GM19463 (cell line): ENCODE data around the gene NUDT8.
"Not testable (repeated sequence)": the region's sequence is repeated elsewhere in the genome, so short reads cannot be mapped to it uniquely, and the experiment has no call there.

ENCODE experiments used
- ATAC-seq: cut with Tn5 transposase; IDR thresholded peaks from one replicate; pipeline ENCODE4 v1.9.1; 2021; ENCODE audit warnings: mild to moderate bottlenecking, moderate library complexity; ENCODE audit not compliant: unreplicated experiment

NUDT8 gene

GRCh38 chr11:67630228-67630942 lies 648 bp upstream of the NUDT8 start:
- ATAC-seq = peak; percentile 74

DNA sequence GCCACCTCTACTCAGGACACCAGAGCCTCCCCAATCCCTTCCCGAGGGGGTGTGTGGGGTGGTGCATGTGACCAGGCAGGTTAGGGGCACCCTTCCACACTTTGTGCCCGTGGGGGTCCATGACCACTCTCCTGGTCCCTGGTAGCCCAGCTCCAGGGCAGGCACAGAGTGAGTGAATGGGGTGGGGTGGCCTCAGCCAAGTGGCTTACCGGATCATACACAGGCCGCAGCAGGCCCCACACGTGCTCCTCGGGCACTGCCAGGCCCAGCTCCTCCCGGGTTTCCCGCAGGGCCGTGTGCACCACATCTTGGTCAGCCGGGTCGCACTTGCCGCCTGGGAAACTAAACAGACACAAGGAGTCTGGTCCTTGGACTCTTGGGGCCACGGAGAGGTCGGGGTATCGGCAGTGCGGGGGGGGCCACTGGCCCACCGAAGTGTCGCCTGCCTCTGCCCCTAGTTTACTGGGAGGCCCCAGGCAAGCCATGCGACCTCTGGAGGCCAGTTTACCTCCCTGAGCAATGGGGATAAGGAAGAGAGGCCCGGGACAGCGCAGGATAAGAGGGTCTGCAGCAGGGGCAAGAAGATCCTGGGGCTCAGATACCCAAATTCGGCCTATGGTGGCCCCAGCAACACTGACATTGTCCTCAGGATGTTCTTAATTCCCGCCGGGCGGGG lies 889 bp downstream of the NUDT8 start:
- no peak for ATAC-seq

GRCh38 chr11:67627812-67628624 lies 1.7 kb downstream of the NUDT8 start:
- ATAC-seq = no peak

GRCh38 chr11:67627441-67627811 lies 2.3 kb downstream of the NUDT8 start:
- ATAC-seq = no peak

DNA sequence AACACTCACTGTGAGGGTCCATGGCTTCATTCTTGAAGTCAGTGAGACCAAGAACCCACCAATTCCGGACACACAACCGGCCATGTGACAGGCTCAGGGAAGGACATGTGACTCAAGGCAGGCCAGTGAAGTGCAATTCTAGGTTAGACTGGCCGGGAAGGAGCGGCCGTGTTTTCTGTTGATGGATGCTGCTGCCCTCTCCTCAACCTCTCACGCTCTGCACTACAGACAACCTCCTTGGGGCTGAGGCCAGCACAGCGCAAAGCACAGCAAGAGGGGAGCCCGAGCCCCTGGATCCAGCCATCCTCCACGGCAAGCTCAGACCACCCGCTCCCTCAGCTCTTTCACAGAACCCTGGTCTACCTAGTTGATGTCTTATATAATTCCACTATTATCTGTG lies 2.8 kb downstream of the NUDT8 start:
- no peak for ATAC-seq

- not testable (repeated sequence) for ATAC-seq
Observed at GRCh38 chr11:67626131-67626833, 3.5 kb downstream of the NUDT8 start.

GRCh38 chr11:67623795-67624194 lies 5.9 kb downstream of the NUDT8 start:
- ATAC-seq = not testable (repeated sequence)

DNA sequence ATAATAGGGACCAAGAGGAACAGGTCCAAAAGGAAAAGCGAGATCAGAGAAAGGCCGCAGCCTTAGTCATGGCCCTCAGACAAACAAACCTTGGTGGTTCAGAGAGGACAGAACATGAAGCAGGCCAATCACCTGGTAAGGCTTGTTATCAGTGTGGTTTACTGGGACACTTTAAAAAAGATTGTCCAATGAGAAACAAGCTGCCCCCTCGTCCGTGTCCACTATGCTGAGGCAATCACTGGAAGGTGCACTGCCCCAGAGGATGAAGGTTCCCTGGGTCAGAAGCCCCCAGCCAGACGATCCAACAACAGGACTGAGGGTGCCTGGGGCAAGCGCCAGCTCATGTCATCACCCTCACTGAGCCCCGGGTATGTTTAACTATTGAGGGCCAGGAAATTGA lies 6.8 kb downstream of the NUDT8 start:
- not testable (repeated sequence) for ATAC-seq

DNA sequence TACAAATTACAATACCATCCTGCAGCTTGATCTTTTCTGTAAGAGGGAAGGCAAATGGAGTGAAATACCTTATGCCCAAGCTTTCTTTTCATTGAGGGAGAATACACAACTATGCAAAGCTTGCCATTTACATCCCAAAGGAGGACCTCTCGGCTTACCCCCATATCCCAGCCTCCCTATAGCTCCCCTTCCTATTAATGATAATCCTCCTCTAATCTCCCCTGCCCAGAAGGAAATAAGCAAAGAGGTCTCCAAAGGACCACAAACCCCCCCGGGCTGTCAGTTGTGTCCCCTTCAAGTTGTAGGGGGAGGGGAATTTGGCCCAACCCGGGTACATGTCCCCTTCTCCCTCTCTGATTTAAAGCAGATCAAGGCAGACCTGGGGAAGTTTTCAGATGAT lies 7.8 kb downstream of the NUDT8 start:
- not testable (repeated sequence) for ATAC-seq

GRCh38 chr11:67620621-67621020 lies 9.1 kb downstream of the NUDT8 start:
- not testable (repeated sequence) for ATAC-seq

GRCh38 chr11:67619683-67620618 lies 9.8 kb downstream of the NUDT8 start:
- ATAC-seq = not testable (repeated sequence)

GRCh38 chr11:67618901-67619659 lies 10.7 kb downstream of the NUDT8 start:
- ATAC-seq = not testable (repeated sequence)

DNA sequence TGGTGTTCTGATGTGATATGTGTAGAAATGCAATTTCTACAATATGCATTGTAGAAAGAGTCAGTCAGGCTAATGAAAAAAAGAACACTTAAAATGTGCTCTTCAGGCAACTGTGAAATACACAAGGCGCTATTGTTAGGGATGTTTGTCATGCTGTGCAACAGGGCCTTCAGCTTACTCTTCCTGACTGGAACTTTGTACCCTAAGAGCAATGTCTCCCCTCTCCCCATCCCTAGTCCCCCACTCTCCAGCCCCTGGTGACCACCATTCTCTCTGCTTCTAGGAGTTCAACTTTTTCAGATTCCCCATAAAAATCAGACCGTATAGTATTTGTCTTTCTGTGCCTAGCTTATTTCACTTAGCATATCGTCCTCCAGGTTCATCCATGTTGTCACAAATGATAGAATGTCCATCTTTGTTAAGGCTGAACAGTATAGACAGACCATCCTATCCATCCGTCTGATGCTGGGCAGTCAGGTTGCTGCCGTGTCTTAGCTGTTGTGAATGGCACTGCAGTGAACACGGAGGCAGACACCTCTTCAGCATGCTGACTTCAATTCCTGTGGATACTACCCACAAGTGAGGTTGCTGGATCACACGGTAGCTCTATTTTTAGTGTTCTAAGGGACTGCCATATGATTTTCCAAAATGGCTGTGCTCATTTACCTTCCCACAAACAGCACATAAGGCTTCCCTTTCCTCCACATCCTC lies 12.3 kb downstream of the NUDT8 start:
- ATAC-seq = no peak

- ATAC-seq = no peak
Observed at GRCh38 chr11:67616431-67617242, 13.1 kb downstream of the NUDT8 start.

DNA sequence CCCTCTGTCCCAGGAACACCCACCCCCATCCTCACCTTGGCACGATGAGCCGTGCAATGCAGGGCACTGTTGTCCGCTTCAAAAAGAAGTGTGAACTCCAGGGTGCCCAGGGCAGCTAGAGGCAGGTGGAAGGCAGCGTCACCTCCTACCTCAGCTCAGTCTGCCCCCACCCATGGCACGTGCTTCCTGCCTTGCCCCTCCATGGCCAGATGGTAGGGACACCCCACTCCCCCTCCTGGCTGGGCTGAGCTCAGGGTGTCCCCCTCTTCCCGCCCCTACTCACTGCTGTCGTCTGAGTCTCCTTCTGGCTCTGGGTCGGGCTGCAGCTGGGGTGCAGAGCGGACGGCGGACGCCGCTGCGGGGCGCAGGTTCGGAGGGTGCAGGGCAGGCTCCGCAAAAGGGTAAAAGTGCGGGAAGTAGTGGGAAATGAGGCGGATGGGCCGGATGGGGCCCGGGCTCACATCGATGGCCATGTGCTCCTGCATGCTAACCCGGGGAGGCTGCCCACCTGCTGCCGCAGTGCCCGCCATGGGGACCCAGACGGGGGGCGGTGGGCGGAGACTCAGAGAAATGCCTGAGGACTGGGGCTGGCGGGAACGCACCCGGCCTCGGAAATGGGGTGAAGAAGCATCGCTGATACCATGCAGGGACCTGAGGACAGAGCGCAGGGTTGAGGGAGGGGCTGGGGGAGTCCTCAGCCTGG lies 13.9 kb downstream of the NUDT8 start:
- no peak for ATAC-seq

- ATAC-seq = no peak
Observed at GRCh38 chr11:67614730-67615714, 14.7 kb downstream of the NUDT8 start.
